H9 (cell line): ENCODE results near the gene PCCA. TPM values are rescaled to one million over a fixed set of nuclear protein-coding genes. Genes with fewer than 3 reads are reported as not detected.

Experiments used
- DNase-seq: peaks from one replicate; pipeline ENCODE4 v3.0.0-alpha.2; 2017
- H2AFZ ChIP-seq: one replicate; pipeline ENCODE4 v1.6.1; 2013; ENCODE audit warnings: mild to moderate bottlenecking, low read length, control low read depth, moderate library complexity
- H2AK5ac ChIP-seq: 2 replicates; pipeline ENCODE4 v1.6.1; 2013; ENCODE audit warnings: low read length, control low read depth, mixed read lengths; ENCODE audit not compliant: insufficient read length
- H2BK120ac ChIP-seq: one replicate; pipeline ENCODE4 v1.6.1; 2013; ENCODE audit warnings: low read depth, mild to moderate bottlenecking, low read length, control low read depth, inconsistent platforms; ENCODE audit not compliant: poor library complexity, severe bottlenecking
- H2BK12ac ChIP-seq: 2 replicates; pipeline ENCODE4 v1.6.1; 2013; ENCODE audit warnings: low read length, control low read depth, mixed read lengths, low read depth; ENCODE audit not compliant: insufficient read length
- H2BK15ac ChIP-seq: 2 replicates; pipeline ENCODE4 v1.6.1; 2013; ENCODE audit warnings: low read depth, low read length, control low read depth
- H2BK20ac ChIP-seq: one replicate; pipeline ENCODE4 v1.6.1; 2013; ENCODE audit warnings: low read depth, mild to moderate bottlenecking, low read length, control low read depth, inconsistent platforms; ENCODE audit not compliant: poor library complexity, severe bottlenecking
- H2BK5ac ChIP-seq: 2 replicates; pipeline ENCODE4 v1.6.1; 2013; ENCODE audit warnings: low read length, control low read depth, mixed read lengths; ENCODE audit not compliant: insufficient read length
- H3K14ac ChIP-seq: 2 replicates; pipeline ENCODE4 v1.6.1; 2013; ENCODE audit warnings: low read length, control low read depth; ENCODE audit not compliant: insufficient read depth
- H3K18ac ChIP-seq: 2 replicates; pipeline ENCODE4 v1.6.1; 2013; ENCODE audit warnings: low read depth, mild to moderate bottlenecking, mixed read lengths, low read length, control low read depth; ENCODE audit not compliant: insufficient read length
- H3K23ac ChIP-seq: 2 replicates; pipeline ENCODE4 v1.6.1; 2013; ENCODE audit warnings: low read length, control low read depth, mixed read lengths, low read depth; ENCODE audit not compliant: insufficient read length
- H3K23me2 ChIP-seq: 2 replicates; pipeline ENCODE4 v1.6.1; 2013; ENCODE audit warnings: low read depth, mild to moderate bottlenecking, mixed read lengths, low read length, control low read depth; ENCODE audit not compliant: insufficient read length, poor library complexity, severe bottlenecking
- H3K27ac ChIP-seq: 2 replicates; pipeline ENCODE4 v1.5.1; 2013; ENCODE audit warnings: low read length, control low read depth, mixed read lengths, low read depth; ENCODE audit not compliant: insufficient read length
- H3K27me3 ChIP-seq: 2 replicates; pipeline ENCODE4 v1.6.1; 2013; ENCODE audit warnings: low read length, control low read depth, inconsistent platforms; ENCODE audit not compliant: insufficient read depth
- H3K4ac ChIP-seq: 2 replicates; pipeline ENCODE4 v1.6.1; 2013; ENCODE audit warnings: low read depth, mild to moderate bottlenecking, control low read depth, inconsistent platforms, low read length, moderate library complexity
- H3K4me1 ChIP-seq: 2 replicates; pipeline ENCODE4 v1.6.1; 2013; ENCODE audit warnings: low read length, control low read depth, inconsistent platforms; ENCODE audit not compliant: insufficient read depth
- H3K4me2 ChIP-seq: 2 replicates; pipeline ENCODE4 v1.6.1; 2013; ENCODE audit warnings: low read length, control low read depth, mixed read lengths; ENCODE audit not compliant: insufficient read length, insufficient read depth
- H3K56ac ChIP-seq: 2 replicates; pipeline ENCODE4 v1.6.1; 2013; ENCODE audit warnings: low read depth, mild to moderate bottlenecking, mixed read lengths, low read length, control low read depth; ENCODE audit not compliant: insufficient read length
- H3K79me1 ChIP-seq: 2 replicates; pipeline ENCODE4 v1.6.1; 2013; ENCODE audit warnings: low read depth, mild to moderate bottlenecking, moderate library complexity, low read length, control low read depth, inconsistent platforms; ENCODE audit not compliant: insufficient read depth, poor library complexity, severe bottlenecking
- H3K79me2 ChIP-seq: 2 replicates; pipeline ENCODE4 v1.6.1; 2013; ENCODE audit warnings: low read length, control low read depth, inconsistent platforms; ENCODE audit not compliant: insufficient read depth
- H3K9ac ChIP-seq: 2 replicates; pipeline ENCODE4 v1.6.1; 2013; ENCODE audit warnings: low read length, control low read depth, mixed read lengths; ENCODE audit not compliant: insufficient read length; ENCODE audit errors: extremely low read depth
- H3K9me3 ChIP-seq: one replicate; pipeline ENCODE4 v1.6.1; 2013; ENCODE audit warnings: low read depth, low read length, inconsistent platforms; ENCODE audit not compliant: control insufficient read depth
- H3T11ph ChIP-seq: one replicate; pipeline ENCODE4 v1.6.1; 2013; ENCODE audit warnings: mild to moderate bottlenecking, low read length, control low read depth, inconsistent platforms
- H4K20me1 ChIP-seq: one replicate; pipeline ENCODE4 v1.6.1; 2013; ENCODE audit not compliant: control insufficient read depth, insufficient read length, insufficient read depth
- H4K5ac ChIP-seq: 2 replicates; pipeline ENCODE4 v1.6.1; 2013; ENCODE audit warnings: low read depth, mild to moderate bottlenecking, mixed read lengths, low read length, control low read depth; ENCODE audit not compliant: insufficient read length
- H4K8ac ChIP-seq: replicated peaks from 2 replicates; pipeline ENCODE4 v1.6.1; 2013; ENCODE audit warnings: low read length, control low read depth, mixed read lengths, low read depth; ENCODE audit not compliant: insufficient read length
- H4K91ac ChIP-seq: 2 replicates; pipeline ENCODE4 v1.6.1; 2013; ENCODE audit warnings: low read depth, mild to moderate bottlenecking, moderate library complexity, mixed read lengths, low read length, control low read depth; ENCODE audit not compliant: insufficient read length
- H3K27ac Mint-ChIP-seq, 3 experiments: 2 replicates in 2 of 3; 3 replicates in 1 of 3; pipeline ENCODE4 v1.8.0; 2020 to 2021; ENCODE audit warnings: mixed read lengths in 3 of 3, mild to moderate bottlenecking in 1 of 3, moderate library complexity in 1 of 3
- H3K27me3 Mint-ChIP-seq: 2 replicates; pipeline ENCODE4 v1.8.0; 2021; ENCODE audit warnings: low read depth, mild to moderate bottlenecking, moderate library complexity, mixed read lengths
- H3K36me3 Mint-ChIP-seq, 3 experiments: 2 replicates in 2 of 3; 3 replicates in 1 of 3; pipeline ENCODE4 v1.8.0; 2020 to 2021; ENCODE audit warnings: low read depth in 3 of 3, mixed read lengths in 3 of 3; ENCODE audit not compliant: insufficient read depth in 1 of 3
- H3K4me1 Mint-ChIP-seq, 2 experiments: 2 replicates each; pipeline ENCODE4 v1.8.0; 2020; ENCODE audit warnings: mixed read lengths in 2 of 2
- H3K4me3 Mint-ChIP-seq, 2 experiments: 2 replicates in 1 of 2; 3 replicates in 1 of 2; pipeline ENCODE4 v1.8.0; 2020 to 2021; ENCODE audit warnings: mild to moderate bottlenecking in 2 of 2, mixed read lengths in 2 of 2, moderate library complexity in 1 of 2
- H3K9me3 Mint-ChIP-seq, 2 experiments: 2 replicates in 1 of 2; 3 replicates in 1 of 2; pipeline ENCODE4 v1.8.0; 2020; ENCODE audit warnings: mild to moderate bottlenecking in 2 of 2, mixed read lengths in 2 of 2, moderate library complexity in 1 of 2
- WGBS: extraction: QIAGEN DNeasy Blood & Tissue Kit; methylation state at CpG from one replicate; pipeline ENCODE4 v1.1.7; 2013; ENCODE audit warnings: missing lambda C conversion rate, low lambda C conversion rate, mixed read lengths; ENCODE audit not compliant: insufficient read length; ENCODE audit errors: extremely low coverage; 5-methylcytosine and 5-hydroxymethylcytosine counted together
- total RNA-seq: library from RNA; stranded (reverse); gene quantifications from 2 replicates; pipeline ENCODE4 v1.2.1, GENCODE V29; 2021
- TF ChIP-seq, protein P1 (sequence below): fragments of 200-600 bp; sonication (generic); conservative IDR thresholded peaks from 3 replicates; pipeline ENCODE4 v1.8.0; 2021; ENCODE audit warnings: antibody characterized with exemption, mild to moderate bottlenecking

Gene PCCA
- total RNA-seq, 1 experiment from 2014 or later = 56.5 TPM

GRCh38 chr13:100336795-100337516 lies 248.1 kb downstream of the PCCA start:
- no peaks in the 10 kb centered on the region for H3K23me2 ChIP-seq
- TF ChIP-seq, protein P1, sequence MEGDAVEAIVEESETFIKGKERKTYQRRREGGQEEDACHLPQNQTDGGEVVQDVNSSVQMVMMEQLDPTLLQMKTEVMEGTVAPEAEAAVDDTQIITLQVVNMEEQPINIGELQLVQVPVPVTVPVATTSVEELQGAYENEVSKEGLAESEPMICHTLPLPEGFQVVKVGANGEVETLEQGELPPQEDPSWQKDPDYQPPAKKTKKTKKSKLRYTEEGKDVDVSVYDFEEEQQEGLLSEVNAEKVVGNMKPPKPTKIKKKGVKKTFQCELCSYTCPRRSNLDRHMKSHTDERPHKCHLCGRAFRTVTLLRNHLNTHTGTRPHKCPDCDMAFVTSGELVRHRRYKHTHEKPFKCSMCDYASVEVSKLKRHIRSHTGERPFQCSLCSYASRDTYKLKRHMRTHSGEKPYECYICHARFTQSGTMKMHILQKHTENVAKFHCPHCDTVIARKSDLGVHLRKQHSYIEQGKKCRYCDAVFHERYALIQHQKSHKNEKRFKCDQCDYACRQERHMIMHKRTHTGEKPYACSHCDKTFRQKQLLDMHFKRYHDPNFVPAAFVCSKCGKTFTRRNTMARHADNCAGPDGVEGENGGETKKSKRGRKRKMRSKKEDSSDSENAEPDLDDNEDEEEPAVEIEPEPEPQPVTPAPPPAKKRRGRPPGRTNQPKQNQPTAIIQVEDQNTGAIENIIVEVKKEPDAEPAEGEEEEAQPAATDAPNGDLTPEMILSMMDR = no peak
- H3K56ac ChIP-seq = no peak overlapping the region
- no peak overlapping the region for H2BK20ac ChIP-seq
- no peak for DNase-seq
- no peak overlapping the region for H4K91ac ChIP-seq
- H2BK5ac ChIP-seq = no peak overlapping the region
- H4K20me1 ChIP-seq = no peaks in the 10 kb centered on the region
- no peak overlapping the region for H3K23ac ChIP-seq
- no peaks in the 10 kb centered on the region for H3K79me2 ChIP-seq
- H3K4ac ChIP-seq = no peak overlapping the region
- Mint-ChIP-seq H3K36me3 (peaks cover 30 to 40% (median 36%) of the 10 kb centered on the region in 3 experiments), H3K4me1 (peaks cover 7 to 8% of the 10 kb centered on the region in 2 experiments), H3K9me3 (peaks cover 3 to 5% of the 10 kb centered on the region in 2 experiments; a peak in 3 of 5 replicates), H3K27me3 (no peaks in the 10 kb centered on the region), H3K4me3 (no peak overlapping the region), H3K27ac (peak overlapping the region; percentile 45 to 70 (median 55); a peak in 5 of 7 replicates)
- no peak overlapping the region for H3K18ac ChIP-seq
- H3K9me3 ChIP-seq = no peaks in the 10 kb centered on the region
- no peak overlapping the region for H3K27ac ChIP-seq
- H4K5ac ChIP-seq = no peak overlapping the region
- no peak overlapping the region for H2BK15ac ChIP-seq
- H3K27me3 ChIP-seq = no peaks in the 10 kb centered on the region
- no peaks in the 10 kb centered on the region; the same call in 1 of the 2 replicates for H3K4me1 ChIP-seq
- no peak overlapping the region for H2BK120ac ChIP-seq
- no CpG with 5 or more reads among the region's 9 CpGs for WGBS
- H3K14ac ChIP-seq = no peak overlapping the region
- H4K8ac ChIP-seq = no peak overlapping the region
- H2BK12ac ChIP-seq = no peak overlapping the region
- no peaks in the 10 kb centered on the region for H3K79me1 ChIP-seq
- no peak overlapping the region for H3T11ph ChIP-seq
- H3K4me2 ChIP-seq = no peak overlapping the region
- no peak overlapping the region for H3K9ac ChIP-seq
- H2AFZ ChIP-seq = no peak overlapping the region
- H2AK5ac ChIP-seq = no peak overlapping the region
